Small intestine (tissue), 7 donors: ENCODE results near the gene SLC26A8. TPM values are rescaled to one million over a fixed set of nuclear protein-coding genes. Genes with fewer than 3 reads are reported as not detected.
"Not testable (repeated sequence)": the region's sequence is repeated elsewhere in the genome, so short reads cannot be mapped to it uniquely, and the experiment has no call there.

Experiments
- DNase-seq, 2 donors: peaks; one replicate each; pipeline versions ENCODE4 v3.0.0 to v3.0.0-alpha.2; 2013
- FAIRE-seq: peaks from 2 replicates; lab custom pipeline; 2012; peaks lifted over from hg19 to GRCh38; lab: Jason Lieb, UNC
- H3K27ac ChIP-seq, 3 donors: one replicate each; pipeline ENCODE4 v1.5.1; 2013; ENCODE audit warnings: low read length in 2 of 3, mild to moderate bottlenecking in 2 of 3, control low read depth in 1 of 3, inconsistent platforms in 1 of 3, low read depth in 1 of 3, moderate library complexity in 1 of 3
- H3K27me3 ChIP-seq, 3 donors: one replicate each; pipeline ENCODE4 v1.6.1; 2013; ENCODE audit warnings: low read length in 3 of 3, inconsistent platforms in 1 of 3; ENCODE audit not compliant: control insufficient read depth in 3 of 3, insufficient read depth in 3 of 3
- H3K36me3 ChIP-seq, 3 donors: one replicate each; pipeline ENCODE4 v1.6.1; 2013; ENCODE audit warnings: low read length in 3 of 3, inconsistent platforms in 1 of 3, low read depth in 1 of 3, mild to moderate bottlenecking in 1 of 3, moderate library complexity in 1 of 3; ENCODE audit not compliant: control insufficient read depth in 3 of 3, insufficient read depth in 2 of 3
- H3K4me1 ChIP-seq, 3 donors: one replicate each; pipeline ENCODE4 v1.6.1; 2013; ENCODE audit warnings: low read length in 2 of 3, inconsistent platforms in 1 of 3, low read depth in 1 of 3, mild to moderate bottlenecking in 1 of 3, moderate library complexity in 1 of 3; ENCODE audit not compliant: control insufficient read depth in 3 of 3, insufficient read depth in 2 of 3
- H3K4me3 ChIP-seq, 3 donors: one replicate each; pipeline ENCODE4 v1.5.1; 2013; ENCODE audit warnings: low read length in 3 of 3, control low read depth in 1 of 3, inconsistent platforms in 1 of 3, low read depth in 1 of 3, mild to moderate bottlenecking in 1 of 3, moderate library complexity in 1 of 3
- H3K9me3 ChIP-seq, 2 donors: one replicate each; pipeline ENCODE4 v1.6.1; 2013; ENCODE audit warnings: low read depth in 1 of 2, low read length in 1 of 2; ENCODE audit not compliant: control insufficient read depth in 2 of 2, insufficient read depth in 1 of 2
- WGBS, 3 donors: extraction: QIAGEN DNeasy Blood & Tissue Kit; methylation state at CpG; one replicate each; pipeline ENCODE4 v1.1.7; 2013; 5-methylcytosine and 5-hydroxymethylcytosine counted together
- polyA plus RNA-seq, 4 donors: library from polyadenylated mRNA; stranded (reverse) in 3 of 4; unstranded in 1 of 4; fragments of 200-250 nt in 3 of 4; fragments of 120-200 nt in 1 of 4; gene quantifications; one replicate each; pipeline versions ENCODE4 v1.2.1 to v1.2.3, GENCODE V29; 2013
- donor health status: healthy with polysubstance abuse.
- donor health status: control.
- donor health status: control.
- donor health status: Bipolar disorder and iron deficiency.
- donor health status: healthy.

The SLC26A8 gene
- polyA plus RNA-seq, 4 donors, result 0.15 to 0.16 TPM; not detected in 2

- DNase-seq, result no peak
- Histone ChIP-seq H3K9me3 (no peaks in the 10 kb centered on the region), H3K4me3 (no peak overlapping the region), H3K4me1 (no peaks in the 10 kb centered on the region), H3K36me3 (no peaks in the 10 kb centered on the region), H3K27me3 (peaks cover 0 to 4% (median 0%) of the 10 kb centered on the region in 3 donors), H3K27ac (no peak overlapping the region)
- 87 to 96% (median 92%) methylated on average over 11 of the region's 11 CpGs for WGBS, 3 donors
- FAIRE-seq, result no peak
Observed at GRCh38 chr6:36019167-36019566, 5.3 kb downstream of the SLC26A8 start.

DNA sequence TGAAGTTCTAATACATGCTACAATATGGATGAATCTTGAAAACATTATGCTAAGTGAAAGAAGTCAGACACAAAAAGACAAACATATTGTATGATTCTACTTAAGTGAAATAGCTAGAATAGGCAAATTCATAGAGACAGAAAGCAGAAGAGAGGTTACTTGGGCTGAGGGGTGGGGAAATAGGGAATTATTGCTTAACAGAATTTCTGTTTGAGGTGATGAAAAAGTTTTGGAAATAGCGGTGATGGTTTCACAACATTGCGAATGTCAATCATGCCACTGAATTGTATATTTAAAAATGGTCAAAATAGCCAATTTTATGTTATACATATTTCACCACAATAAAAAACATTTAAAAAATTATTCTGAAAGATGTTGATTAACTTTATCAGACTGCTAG, 6.1 kb downstream of the SLC26A8 start:
- Histone ChIP-seq H3K36me3 (no peaks in the 10 kb centered on the region), H3K4me3 (no peak overlapping the region), H3K27me3 (no peaks in the 10 kb centered on the region), H3K4me1 (no peaks in the 10 kb centered on the region), H3K27ac (no peak overlapping the region), H3K9me3 (no peaks in the 10 kb centered on the region)
- no peak for DNase-seq
- WGBS, 3 donors, result 70 to 95% (median 92%) methylated on average over 2 of the region's 2 CpGs
- no peak for FAIRE-seq

- FAIRE-seq, result no peak
Observed at GRCh38 chr6:36015666-36016065, 8.8 kb downstream of the SLC26A8 start.

GRCh38 chr6:36000451-36000850, 24.0 kb downstream of the SLC26A8 start:
- Histone ChIP-seq H3K9me3 (peaks cover 0 to 2% of the 10 kb centered on the region in 2 donors), H3K4me3 (no peak overlapping the region), H3K4me1 (no peaks in the 10 kb centered on the region), H3K27ac (no peak overlapping the region), H3K36me3 (no peaks in the 10 kb centered on the region), H3K27me3 (no peaks in the 10 kb centered on the region)
- FAIRE-seq (no peak), DNase-seq (no peak)
- 82 to 92% (median 83%) methylated on average over 1 of the region's 1 CpG for WGBS, 3 donors

More at GRCh38 chr6:36015666-36016065, 8.8 kb downstream of the SLC26A8 start:
- H3K9me3 ChIP-seq, result no peaks in the 10 kb centered on the region
- DNase-seq, result peak; percentile 31 to 56
- H3K4me3 ChIP-seq, result no peak overlapping the region
- H3K27ac ChIP-seq, result peak overlapping the region in 1 of 3 donors; percentile 17
- no peaks in the 10 kb centered on the region for H3K36me3 ChIP-seq
- 13 to 63% (median 52%) methylated on average over 4 of the region's 4 CpGs for WGBS, 3 donors
- no peaks in the 10 kb centered on the region for H3K27me3 ChIP-seq
- H3K4me1 ChIP-seq, result no peaks in the 10 kb centered on the region

DNA sequence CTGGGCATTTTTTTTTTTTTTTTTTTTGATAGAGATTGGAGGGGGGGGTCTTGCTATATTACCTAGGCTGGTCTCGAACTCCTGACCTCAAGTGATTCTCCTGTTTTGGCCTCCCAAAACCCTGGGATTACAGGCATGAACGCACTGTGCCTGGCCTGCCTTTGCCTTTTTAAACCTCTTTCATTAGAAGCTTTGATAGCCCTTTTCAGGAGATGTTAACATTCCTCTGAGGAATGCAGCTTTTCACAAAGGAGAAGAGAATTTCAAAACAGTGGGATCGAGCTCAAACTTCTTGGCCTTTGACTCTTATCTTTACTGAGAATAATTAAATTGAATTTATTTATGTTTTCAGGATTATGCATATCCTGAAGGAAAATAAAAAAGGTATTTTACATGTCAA, 31.3 kb downstream of the SLC26A8 start:
- Histone ChIP-seq H3K36me3 (no peaks in the 10 kb centered on the region), H3K27me3 (no peaks in the 10 kb centered on the region), H3K4me1 (no peaks in the 10 kb centered on the region), H3K9me3 (peaks cover 0 to 5% of the 10 kb centered on the region in 2 donors), H3K4me3 (no peak overlapping the region), H3K27ac (no peak overlapping the region)
- DNase-seq, result no peak
- 79 to 93% (median 85%) methylated on average over 3 of the region's 3 CpGs for WGBS, 3 donors
- no peak for FAIRE-seq

- H3K27ac ChIP-seq, H3K4me1 ChIP-seq, H3K4me3 ChIP-seq, FAIRE-seq, H3K36me3 ChIP-seq, H3K9me3 ChIP-seq, DNase-seq, H3K27me3 ChIP-seq: not testable (repeated sequence)
- WGBS, 3 donors, result 87 to 93% (median 90%) methylated on average over 9 of the region's 9 CpGs
Observed at GRCh38 chr6:35988047-35988446, 36.4 kb downstream of the SLC26A8 start.

- H3K9me3 ChIP-seq, result no peaks in the 10 kb centered on the region
- H3K4me1 ChIP-seq, result no peaks in the 10 kb centered on the region
- no peak overlapping the region for H3K4me3 ChIP-seq
- DNase-seq, result no peak
- WGBS, 3 donors, result 79 to 94% (median 91%) methylated on average over 4 of the region's 4 CpGs
- H3K36me3 ChIP-seq, result no peaks in the 10 kb centered on the region
- H3K27me3 ChIP-seq, result no peaks in the 10 kb centered on the region
- H3K27ac ChIP-seq, result no peak overlapping the region
- no peak for FAIRE-seq
Observed at GRCh38 chr6:35984701-35985100, 39.7 kb downstream of the SLC26A8 start.

GRCh38 chr6:35980991-35981645, 43.3 kb downstream of the SLC26A8 start:
- FAIRE-seq, result no peak
- Histone ChIP-seq H3K9me3 (no peaks in the 10 kb centered on the region), H3K36me3 (no peaks in the 10 kb centered on the region), H3K27me3 (no peaks in the 10 kb centered on the region), H3K4me1 (no peaks in the 10 kb centered on the region), H3K4me3 (no peak overlapping the region), H3K27ac (no peak overlapping the region)
- no peak for DNase-seq
- WGBS, 3 donors, result 88 to 91% (median 90%) methylated on average over 6 of the region's 6 CpGs

GRCh38 chr6:35980126-35980525, 44.3 kb downstream of the SLC26A8 start:
- H3K4me1 ChIP-seq, FAIRE-seq, H3K27ac ChIP-seq, H3K36me3 ChIP-seq, H3K27me3 ChIP-seq, DNase-seq, H3K9me3 ChIP-seq, H3K4me3 ChIP-seq: not testable (repeated sequence)
- 96 to 100% (median 100%) methylated on average over 1 of the region's 1 CpG for WGBS, 3 donors
